DND-41 (cell line): Measurements from ENCODE around the gene DHCR7.

Experiments used
- EZH2 ChIP-seq: IDR thresholded peaks from 3 replicates; pipeline ENCODE4 v1.6.1; 2012; ENCODE audit warnings: borderline replicate concordance, low read depth, mild to moderate bottlenecking, moderate library complexity, low read length, inconsistent platforms; ENCODE audit not compliant: severe bottlenecking
- TF ChIP-seq, protein P1 (sequence below): IDR thresholded peaks from 2 replicates; pipeline ENCODE4 v1.5.1; 2012; ENCODE audit warnings: borderline replicate concordance, low read length, moderate library complexity, mild to moderate bottlenecking; ENCODE audit not compliant: poor library complexity, severe bottlenecking; ENCODE audit errors: extremely low read depth

- no peak for TF ChIP-seq EZH2
- TF ChIP-seq, protein P1, sequence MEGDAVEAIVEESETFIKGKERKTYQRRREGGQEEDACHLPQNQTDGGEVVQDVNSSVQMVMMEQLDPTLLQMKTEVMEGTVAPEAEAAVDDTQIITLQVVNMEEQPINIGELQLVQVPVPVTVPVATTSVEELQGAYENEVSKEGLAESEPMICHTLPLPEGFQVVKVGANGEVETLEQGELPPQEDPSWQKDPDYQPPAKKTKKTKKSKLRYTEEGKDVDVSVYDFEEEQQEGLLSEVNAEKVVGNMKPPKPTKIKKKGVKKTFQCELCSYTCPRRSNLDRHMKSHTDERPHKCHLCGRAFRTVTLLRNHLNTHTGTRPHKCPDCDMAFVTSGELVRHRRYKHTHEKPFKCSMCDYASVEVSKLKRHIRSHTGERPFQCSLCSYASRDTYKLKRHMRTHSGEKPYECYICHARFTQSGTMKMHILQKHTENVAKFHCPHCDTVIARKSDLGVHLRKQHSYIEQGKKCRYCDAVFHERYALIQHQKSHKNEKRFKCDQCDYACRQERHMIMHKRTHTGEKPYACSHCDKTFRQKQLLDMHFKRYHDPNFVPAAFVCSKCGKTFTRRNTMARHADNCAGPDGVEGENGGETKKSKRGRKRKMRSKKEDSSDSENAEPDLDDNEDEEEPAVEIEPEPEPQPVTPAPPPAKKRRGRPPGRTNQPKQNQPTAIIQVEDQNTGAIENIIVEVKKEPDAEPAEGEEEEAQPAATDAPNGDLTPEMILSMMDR = no peak
These were observed 5.3 kb downstream of the DHCR7 start for GRCh38 chr11:71442880-71443279.
